Vagina (tissue), 2 donors: ENCODE data around the gene EIF3K.

Source experiments
- POLR2A ChIP-seq, 2 donors: fragments of 450-650 bp; IDR thresholded peaks; one replicate each; pipeline ENCODE4 v1.6.1; 2017; ENCODE audit warnings: antibody characterized with exemption in 2 of 2, mild to moderate bottlenecking in 2 of 2, moderate library complexity in 2 of 2
- POLR2AphosphoS5 ChIP-seq, 2 donors: sonication (generic); formaldehyde crosslinking; IDR thresholded peaks; one replicate each; pipeline ENCODE4 v1.9.0; 2017; ENCODE audit warnings: antibody characterized with exemption in 2 of 2, mild to moderate bottlenecking in 2 of 2, low read depth in 1 of 2; ENCODE audit not compliant: insufficient read depth in 1 of 2
- TF ChIP-seq, protein P1 (sequence below), 3 experiments: fragments of 450-650 bp in 2 of 3; fragments of 200-600 bp in 1 of 3; sonication (generic) in 1 of 3; IDR thresholded peaks; one replicate each; pipeline ENCODE4 v1.5.1; 2017 to 2019; ENCODE audit warnings: antibody characterized with exemption in 3 of 3, mild to moderate bottlenecking in 2 of 3, moderate library complexity in 2 of 3

- TF ChIP-seq, protein P1, sequence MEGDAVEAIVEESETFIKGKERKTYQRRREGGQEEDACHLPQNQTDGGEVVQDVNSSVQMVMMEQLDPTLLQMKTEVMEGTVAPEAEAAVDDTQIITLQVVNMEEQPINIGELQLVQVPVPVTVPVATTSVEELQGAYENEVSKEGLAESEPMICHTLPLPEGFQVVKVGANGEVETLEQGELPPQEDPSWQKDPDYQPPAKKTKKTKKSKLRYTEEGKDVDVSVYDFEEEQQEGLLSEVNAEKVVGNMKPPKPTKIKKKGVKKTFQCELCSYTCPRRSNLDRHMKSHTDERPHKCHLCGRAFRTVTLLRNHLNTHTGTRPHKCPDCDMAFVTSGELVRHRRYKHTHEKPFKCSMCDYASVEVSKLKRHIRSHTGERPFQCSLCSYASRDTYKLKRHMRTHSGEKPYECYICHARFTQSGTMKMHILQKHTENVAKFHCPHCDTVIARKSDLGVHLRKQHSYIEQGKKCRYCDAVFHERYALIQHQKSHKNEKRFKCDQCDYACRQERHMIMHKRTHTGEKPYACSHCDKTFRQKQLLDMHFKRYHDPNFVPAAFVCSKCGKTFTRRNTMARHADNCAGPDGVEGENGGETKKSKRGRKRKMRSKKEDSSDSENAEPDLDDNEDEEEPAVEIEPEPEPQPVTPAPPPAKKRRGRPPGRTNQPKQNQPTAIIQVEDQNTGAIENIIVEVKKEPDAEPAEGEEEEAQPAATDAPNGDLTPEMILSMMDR (IDR thresholded peaks at IDR 0.05): no peak
- no peak for TF ChIP-seq POLR2A (IDR thresholded peaks at IDR 0.05)
- no peak for TF ChIP-seq POLR2AphosphoS5 (IDR thresholded peaks at IDR 0.05; ENCODE audit: insufficient read depth in 1 of 2, low read depth in 1 of 2)
Measured at GRCh38 chr19:38606131-38606530, 12.9 kb upstream of the EIF3K start.
